HG03039 (cell line): ENCODE measurements around the gene INPP5A.

Experiments
- ATAC-seq: cut with Tn5 transposase; IDR thresholded peaks from one replicate; pipeline ENCODE4 v1.9.1; 2021; ENCODE audit warnings: mild to moderate bottlenecking, moderate library complexity; ENCODE audit not compliant: unreplicated experiment

Gene INPP5A

GRCh38 chr10:132685101-132685891 lies 147.7 kb downstream of the INPP5A start:
- no peak for ATAC-seq

GRCh38 chr10:132685921-132686680 lies 148.5 kb downstream of the INPP5A start:
- no peak for ATAC-seq

GRCh38 chr10:132687181-132687892 lies 149.8 kb downstream of the INPP5A start:
- no peak for ATAC-seq

- no peak for ATAC-seq
Measured at GRCh38 chr10:132687893-132688579, 150.4 kb downstream of the INPP5A start.

- ATAC-seq = no peak
Measured at GRCh38 chr10:132688580-132689420, 151.2 kb downstream of the INPP5A start.

GRCh38 chr10:132689721-132690360 lies 152.3 kb downstream of the INPP5A start:
- no peak for ATAC-seq

- ATAC-seq = no peak
Measured at GRCh38 chr10:132690401-132690800, 152.8 kb downstream of the INPP5A start.

GRCh38 chr10:132690821-132691610 lies 153.4 kb downstream of the INPP5A start:
- ATAC-seq = no peak

- ATAC-seq = no peak
Measured at GRCh38 chr10:132691711-132692153, 154.1 kb downstream of the INPP5A start.

- ATAC-seq = no peak
Measured at GRCh38 chr10:132692311-132692710, 154.7 kb downstream of the INPP5A start.

- no peak for ATAC-seq
Measured at GRCh38 chr10:132693676-132694075, 156.1 kb downstream of the INPP5A start.

- no peak for ATAC-seq
Measured at GRCh38 chr10:132696204-132696603, 158.6 kb downstream of the INPP5A start.

- no peak for ATAC-seq
Measured at GRCh38 chr10:132696728-132697577, 159.4 kb downstream of the INPP5A start.

- no peak for ATAC-seq
Measured at GRCh38 chr10:132697578-132698200, 160.1 kb downstream of the INPP5A start.

GRCh38 chr10:132698211-132698751 lies 160.7 kb downstream of the INPP5A start:
- ATAC-seq = no peak

GRCh38 chr10:132698761-132699391 lies 161.3 kb downstream of the INPP5A start:
- ATAC-seq = no peak
